ENCODE data around the gene ADRM1.

DNA sequence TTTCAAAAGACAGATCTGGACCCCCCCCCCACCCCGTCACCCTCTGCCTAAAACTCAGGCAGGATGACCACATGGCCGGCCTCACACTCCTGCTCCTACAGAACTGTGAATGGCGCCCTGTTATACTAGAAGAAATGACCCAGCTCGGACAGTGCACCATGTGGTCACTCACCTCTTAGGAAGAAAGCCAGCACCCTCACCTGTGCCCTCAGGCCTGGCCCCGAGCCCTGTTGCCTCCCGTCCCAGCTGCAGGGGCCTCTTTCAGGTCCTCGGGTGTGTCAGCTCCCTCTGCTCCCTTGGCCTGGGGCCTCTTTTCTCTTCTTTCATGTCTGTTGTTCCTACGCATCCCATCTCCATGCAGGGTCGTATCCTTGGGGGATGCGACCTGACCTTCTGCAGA, 40.7 kb upstream of the ADRM1 start:
- TF ChIP-seq, protein P1, sequence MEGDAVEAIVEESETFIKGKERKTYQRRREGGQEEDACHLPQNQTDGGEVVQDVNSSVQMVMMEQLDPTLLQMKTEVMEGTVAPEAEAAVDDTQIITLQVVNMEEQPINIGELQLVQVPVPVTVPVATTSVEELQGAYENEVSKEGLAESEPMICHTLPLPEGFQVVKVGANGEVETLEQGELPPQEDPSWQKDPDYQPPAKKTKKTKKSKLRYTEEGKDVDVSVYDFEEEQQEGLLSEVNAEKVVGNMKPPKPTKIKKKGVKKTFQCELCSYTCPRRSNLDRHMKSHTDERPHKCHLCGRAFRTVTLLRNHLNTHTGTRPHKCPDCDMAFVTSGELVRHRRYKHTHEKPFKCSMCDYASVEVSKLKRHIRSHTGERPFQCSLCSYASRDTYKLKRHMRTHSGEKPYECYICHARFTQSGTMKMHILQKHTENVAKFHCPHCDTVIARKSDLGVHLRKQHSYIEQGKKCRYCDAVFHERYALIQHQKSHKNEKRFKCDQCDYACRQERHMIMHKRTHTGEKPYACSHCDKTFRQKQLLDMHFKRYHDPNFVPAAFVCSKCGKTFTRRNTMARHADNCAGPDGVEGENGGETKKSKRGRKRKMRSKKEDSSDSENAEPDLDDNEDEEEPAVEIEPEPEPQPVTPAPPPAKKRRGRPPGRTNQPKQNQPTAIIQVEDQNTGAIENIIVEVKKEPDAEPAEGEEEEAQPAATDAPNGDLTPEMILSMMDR (IDR thresholded peaks at IDR 0.05; ENCODE audit: insufficient read depth, low read depth, low read length) = no peak
- no peak for TF ChIP-seq EZH2 (IDR thresholded peaks at IDR 0.05; ENCODE audit: insufficient read depth, low read length)

Data from astrocyte (in vitro differentiated cells and primary cell).